GM21529 (cell line): Measurements from ENCODE around the gene LINC01488.

ENCODE experiments used
- ATAC-seq: cut with Tn5 transposase; IDR thresholded peaks from one replicate; pipeline ENCODE4 v1.9.1; 2021; ENCODE audit not compliant: unreplicated experiment

Gene LINC01488

GRCh38 chr11:69489746-69490365 lies 8.4 kb downstream of the LINC01488 start:
- no peak for ATAC-seq

GRCh38 chr11:69490516-69490915 lies 9.1 kb downstream of the LINC01488 start:
- ATAC-seq, result no peak

- ATAC-seq, result no peak
Observed at GRCh38 chr11:69491071-69492031, 9.9 kb downstream of the LINC01488 start.

- no peak for ATAC-seq
Observed at GRCh38 chr11:69492201-69492991, 10.9 kb downstream of the LINC01488 start.

DNA sequence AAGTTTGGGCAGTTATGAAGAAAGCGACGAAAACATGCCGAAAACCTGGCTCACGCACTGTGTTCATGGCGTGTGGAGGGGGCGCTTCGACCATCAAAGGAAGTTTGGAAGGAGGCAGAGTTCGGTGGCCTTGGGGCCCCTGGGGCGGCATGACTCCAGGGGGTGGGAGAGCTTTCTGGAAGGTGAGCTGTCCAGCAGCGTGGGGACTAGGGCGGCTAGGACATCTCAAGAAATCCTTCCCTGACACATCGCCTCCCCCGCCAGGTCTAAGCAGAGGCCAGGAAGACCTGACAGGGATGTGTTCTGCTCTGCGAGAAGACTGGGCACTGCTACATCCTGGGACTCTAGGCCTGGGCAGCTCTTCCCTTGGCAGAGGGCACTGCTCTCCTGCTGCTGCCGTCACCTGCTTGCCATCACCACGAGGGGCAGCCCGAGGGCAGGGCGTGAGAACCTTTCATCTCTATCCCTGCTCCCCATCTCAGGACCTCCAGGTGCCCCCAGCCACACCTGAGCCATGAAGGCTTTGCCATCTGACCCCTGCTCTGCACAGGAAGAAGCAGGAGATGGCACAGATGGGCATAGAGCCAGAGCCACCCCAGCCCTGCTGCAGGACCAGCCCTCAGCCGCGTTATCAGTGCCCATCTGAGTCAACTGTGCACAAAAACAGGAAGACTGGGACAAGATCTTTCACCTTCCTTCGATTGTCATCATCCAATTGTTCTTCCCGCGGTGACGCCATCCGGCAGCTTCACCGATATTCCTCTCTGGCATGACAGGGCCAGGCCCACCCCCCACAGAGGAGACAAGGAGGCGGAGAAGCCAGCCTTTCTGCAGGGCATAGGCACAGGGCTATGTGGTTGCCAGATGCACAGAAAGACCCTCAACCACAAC lies 12.7 kb downstream of the LINC01488 start:
- ATAC-seq, result no peak

GRCh38 chr11:69494851-69495250 lies 13.4 kb downstream of the LINC01488 start:
- ATAC-seq, result no peak

GRCh38 chr11:69495441-69496201 lies 14.2 kb downstream of the LINC01488 start:
- ATAC-seq, result no peak

GRCh38 chr11:69496202-69496557 lies 14.7 kb downstream of the LINC01488 start:
- no peak for ATAC-seq

GRCh38 chr11:69496631-69497220 lies 15.3 kb downstream of the LINC01488 start:
- ATAC-seq, result no peak

DNA sequence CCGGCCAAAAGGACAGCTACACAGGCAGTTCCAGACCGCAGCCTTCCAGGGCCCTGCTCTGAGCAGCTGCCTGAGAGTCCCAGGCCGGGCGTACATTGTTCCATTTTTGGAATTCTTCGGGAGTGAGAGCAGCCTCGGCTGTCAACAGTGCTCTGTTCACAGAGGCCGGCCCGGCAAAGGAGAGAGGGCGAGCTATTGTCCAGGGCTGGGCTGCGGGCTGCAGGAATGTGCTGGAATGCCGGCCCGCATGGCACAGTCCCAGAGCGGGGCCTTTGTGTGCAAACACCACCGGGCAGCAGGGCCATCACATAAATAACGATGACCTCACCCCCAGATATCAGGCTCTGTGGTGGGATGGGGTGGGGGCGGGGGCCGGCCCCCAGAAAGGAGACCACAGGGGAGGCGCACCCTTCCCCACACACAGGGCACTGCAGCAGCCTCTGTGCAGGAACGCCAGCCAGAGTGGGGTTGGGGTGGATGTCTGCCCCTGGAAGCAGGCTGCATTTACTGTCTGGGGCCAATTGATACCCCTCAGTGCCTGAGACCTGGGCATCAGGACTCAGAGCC lies 15.8 kb downstream of the LINC01488 start:
- no peak for ATAC-seq

- no peak for ATAC-seq
Observed at GRCh38 chr11:69498614-69499175, 17.2 kb downstream of the LINC01488 start.

DNA sequence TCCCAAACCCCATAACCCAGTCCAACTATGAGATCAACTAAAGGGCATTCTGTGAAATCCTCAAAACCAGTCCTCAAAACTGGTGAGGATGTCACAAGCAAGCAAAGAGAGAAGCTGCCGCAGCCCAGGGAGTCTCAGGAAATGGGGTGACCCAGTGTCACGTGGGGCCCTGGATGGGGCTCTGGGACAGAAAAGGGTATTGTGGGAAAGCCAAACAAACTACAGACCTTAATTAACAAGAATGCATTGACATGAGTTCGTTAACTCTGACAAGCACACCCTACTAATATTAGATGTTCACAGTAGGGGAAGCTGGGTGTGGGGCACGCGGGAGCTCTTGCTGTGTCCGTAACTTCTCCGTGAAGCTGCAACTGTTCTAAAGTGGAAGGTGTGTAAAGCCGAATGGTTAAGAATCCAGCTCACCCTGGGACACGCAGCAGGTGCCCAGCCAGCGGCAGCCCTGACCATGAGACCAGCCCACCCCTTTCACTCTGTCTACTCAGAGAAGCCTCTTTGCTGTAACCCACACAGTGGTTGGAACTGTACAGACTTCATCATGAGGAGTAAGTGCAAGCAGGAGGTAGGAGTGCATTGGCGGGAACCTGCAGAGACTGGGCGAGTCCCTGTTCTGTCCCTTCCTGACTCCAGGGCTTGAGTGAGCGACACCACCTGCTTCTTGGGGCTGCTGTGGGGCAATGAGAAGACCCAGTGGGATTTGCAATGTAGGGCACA lies 17.9 kb downstream of the LINC01488 start:
- no peak for ATAC-seq

DNA sequence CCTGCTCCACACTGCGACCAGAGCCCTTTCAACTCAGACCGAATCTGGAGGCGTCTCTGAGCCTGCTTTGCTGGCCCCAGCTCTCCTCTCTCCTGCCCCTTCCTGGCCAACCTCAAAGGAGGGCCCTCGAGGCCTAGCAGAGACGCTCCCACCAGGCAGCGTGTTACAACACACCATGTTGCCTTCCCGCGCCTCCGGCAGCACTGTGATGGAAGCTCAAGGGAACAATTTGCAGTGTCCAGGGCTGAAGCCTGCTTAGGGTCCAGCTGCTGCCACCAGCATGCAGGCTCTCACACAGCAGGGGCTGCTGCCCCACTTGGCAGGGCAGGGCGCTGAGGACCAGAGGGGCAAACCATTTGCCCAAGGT lies 18.4 kb downstream of the LINC01488 start:
- no peak for ATAC-seq

DNA sequence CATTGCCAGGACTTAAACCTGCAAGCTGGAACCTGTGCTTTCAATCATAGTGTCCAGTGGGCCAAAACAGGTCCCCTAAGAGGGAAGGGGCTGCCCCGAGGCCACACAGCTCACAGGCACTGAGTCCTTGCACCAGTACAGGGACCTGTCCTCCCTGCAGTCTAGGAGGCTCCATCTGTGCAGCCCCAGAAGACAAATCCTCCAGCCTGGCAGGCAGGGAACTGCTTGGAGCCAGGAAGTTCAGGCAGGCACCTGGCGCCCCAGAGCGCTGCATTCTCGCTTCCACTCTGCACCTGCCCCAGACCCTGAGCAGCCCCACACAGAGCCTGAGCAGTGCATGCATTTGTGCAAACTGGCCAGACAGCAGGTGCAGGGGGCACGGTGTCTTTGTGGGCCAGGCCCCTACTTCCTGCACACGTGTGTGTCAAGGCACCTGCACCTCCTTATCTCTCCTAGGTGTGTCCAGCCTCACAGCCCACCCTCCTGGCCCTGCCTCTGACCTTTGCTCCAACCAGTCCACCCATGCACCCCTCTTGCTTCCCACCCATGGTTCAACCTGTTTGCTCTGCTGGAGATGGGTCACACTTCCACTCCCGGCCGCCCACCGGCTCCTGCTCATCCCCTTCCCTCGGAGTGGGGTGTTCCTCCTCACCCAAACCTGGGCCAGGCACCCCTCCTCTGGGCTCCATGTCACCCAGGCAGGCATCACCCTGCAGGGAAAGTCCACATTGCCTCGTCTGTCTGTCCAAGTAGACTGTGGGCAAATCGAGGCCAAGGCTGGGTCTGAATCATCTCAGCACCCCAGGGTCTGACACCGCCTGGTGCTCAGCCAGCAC lies 19.0 kb downstream of the LINC01488 start:
- no peak for ATAC-seq

DNA sequence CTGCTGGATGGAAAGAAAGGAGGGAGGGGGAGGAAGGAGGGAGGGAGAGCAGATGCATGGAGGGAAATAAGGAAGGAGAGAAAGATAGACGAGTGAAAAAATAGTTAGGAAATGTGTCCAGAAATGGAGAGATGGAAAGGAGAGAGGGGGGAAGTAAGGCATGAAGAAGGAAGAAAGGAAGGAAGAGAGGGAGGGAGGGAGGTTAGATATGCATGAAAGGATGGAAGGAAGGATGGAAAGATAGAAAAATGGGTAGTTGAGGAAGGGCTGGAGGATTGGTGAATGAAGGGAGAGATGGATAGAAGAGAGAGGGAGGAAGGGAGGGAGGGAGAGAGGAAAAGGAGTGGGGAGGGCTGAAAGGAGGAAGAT lies 19.6 kb downstream of the LINC01488 start:
- ATAC-seq, result no peak

GRCh38 chr11:69501891-69502860 lies 20.7 kb downstream of the LINC01488 start:
- no peak for ATAC-seq
